ENCODE results near the gene ANXA9. TPM values are rescaled to one million over a fixed set of nuclear protein-coding genes. Genes with fewer than 3 reads are reported as not detected.
A peak's percentile ranks its signal among the peaks of the same experiment; 100 is the strongest.

ANXA9 gene
- total RNA-seq, 4 donors from 2014 or later: 0.31 TPM; not detected in 3

- peak; percentile 85 for ATAC-seq
- TF ChIP-seq EP300 (IDR thresholded peaks at IDR 0.05) (no peak), POLR2A (IDR thresholded peaks at IDR 0.05) (peak; percentile 68 to 70)
- Histone ChIP-seq H3K36me3 (no peaks in the 10 kb centered on the region), H3K4me3 (peak within 1 kb of the TSS; percentile 78 to 93), H3K27me3 (no peaks in the 10 kb centered on the region), H3K27ac (peak within 1 kb of the TSS; percentile 81 to 98 (median 96)), H3K9me3 (no peaks in the 10 kb centered on the region), H3K4me1 (peaks cover 10 to 84% (median 37%) of the 10 kb centered on the region in 3 donors)
- WGBS, 2 donors (ENCODE audit: low coverage in 1 of 2): 27% methylated on average over 10 of the region's 106 CpGs; no CpG with 5 or more reads in 1 of the 2 donors
These were observed 7.3 kb upstream of the ANXA9 start, which contains the start of gene CERS2 for GRCh38 chr1:150974580-150975478. CERS2 (minus strand) TSS chr1:150974835; CDS start chr1:150969090, 5,745 bp downstream.

GRCh38 chr1:150976401-150976821, 5.7 kb upstream of the ANXA9 start:
- Histone ChIP-seq H3K4me3 (no peak overlapping the region), H3K36me3 (no peaks in the 10 kb centered on the region), H3K27me3 (no peaks in the 10 kb centered on the region), H3K27ac (peak overlapping the region in 2 of 4 donors; percentile 71 to 95), H3K4me1 (peaks cover 10 to 76% (median 25%) of the 10 kb centered on the region in 3 donors), H3K9me3 (no peaks in the 10 kb centered on the region)
- WGBS, 2 donors (ENCODE audit: low coverage in 1 of 2): 93 to 100% methylated on average over 2 to 5 of the region's 9 CpGs
- ATAC-seq: no peak
- TF ChIP-seq POLR2AphosphoS5 (IDR thresholded peaks at IDR 0.05): no peak
- TF ChIP-seq POLR2A (IDR thresholded peaks at IDR 0.05): no peak
- TF ChIP-seq CTCF (IDR thresholded peaks at IDR 0.05): no peak
- TF ChIP-seq EP300 (IDR thresholded peaks at IDR 0.05): no peak

- Histone ChIP-seq H3K4me3 (no peak overlapping the region), H3K4me1 (peaks cover 6 to 75% (median 18%) of the 10 kb centered on the region in 3 donors), H3K36me3 (no peaks in the 10 kb centered on the region), H3K27ac (peak overlapping the region; percentile 29 to 95 (median 60)), H3K9me3 (no peaks in the 10 kb centered on the region), H3K27me3 (no peaks in the 10 kb centered on the region)
- 58 to 100% methylated on average over 3 to 11 of the region's 11 CpGs for WGBS, 2 donors (ENCODE audit: low coverage in 1 of 2)
- peak; percentile 48 for ATAC-seq
- TF ChIP-seq EP300 (IDR thresholded peaks at IDR 0.05) (no peak), CTCF (IDR thresholded peaks at IDR 0.05) (no peak), POLR2AphosphoS5 (IDR thresholded peaks at IDR 0.05) (peak; percentile 18), POLR2A (IDR thresholded peaks at IDR 0.05) (peak in 1 of 2 donors; percentile 10)
These were observed 5.0 kb upstream of the ANXA9 start for GRCh38 chr1:150976879-150977694.

- Histone ChIP-seq H3K4me3 (peak overlapping the region in 1 of 2 donors; percentile 11), H3K27ac (peak overlapping the region; percentile 7 to 95 (median 62)), H3K4me1 (peaks cover 0 to 60% (median 5%) of the 10 kb centered on the region in 3 donors), H3K27me3 (no peaks in the 10 kb centered on the region), H3K9me3 (no peaks in the 10 kb centered on the region), H3K36me3 (no peaks in the 10 kb centered on the region)
- WGBS, 2 donors (ENCODE audit: low coverage in 1 of 2): 25 to 28% methylated on average over 13 to 17 of the region's 23 CpGs
- ATAC-seq: peak; percentile 45
- TF ChIP-seq CTCF (IDR thresholded peaks at IDR 0.05) (peak in 3 of 4 experiments; percentile 96 to 98 (median 98)), EP300 (IDR thresholded peaks at IDR 0.05) (no peak), POLR2A (IDR thresholded peaks at IDR 0.05) (no peak), POLR2AphosphoS5 (IDR thresholded peaks at IDR 0.05) (peak; percentile 64)
These were observed 2.7 kb upstream of the ANXA9 start for GRCh38 chr1:150979092-150980056.

All from gastroesophageal sphincter (tissue), 4 donors.